Lower leg skin (tissue), 3 donors: Measurements from ENCODE around the gene EIF3F.

ENCODE experiments used
- POLR2A ChIP-seq, 2 donors: fragments of 450-650 bp; IDR thresholded peaks; one replicate each; pipeline ENCODE4 v1.6.1; 2016 to 2017; ENCODE audit warnings: antibody characterized with exemption in 2 of 2, mild to moderate bottlenecking in 1 of 2, moderate library complexity in 1 of 2
- TF ChIP-seq, protein P1 (sequence below), 3 donors: fragments of 450-650 bp; IDR thresholded peaks; one replicate each; pipeline ENCODE4 v1.5.1; 2016; ENCODE audit warnings: antibody characterized with exemption in 3 of 3, mild to moderate bottlenecking in 3 of 3, moderate library complexity in 2 of 3

- TF ChIP-seq, protein P1, sequence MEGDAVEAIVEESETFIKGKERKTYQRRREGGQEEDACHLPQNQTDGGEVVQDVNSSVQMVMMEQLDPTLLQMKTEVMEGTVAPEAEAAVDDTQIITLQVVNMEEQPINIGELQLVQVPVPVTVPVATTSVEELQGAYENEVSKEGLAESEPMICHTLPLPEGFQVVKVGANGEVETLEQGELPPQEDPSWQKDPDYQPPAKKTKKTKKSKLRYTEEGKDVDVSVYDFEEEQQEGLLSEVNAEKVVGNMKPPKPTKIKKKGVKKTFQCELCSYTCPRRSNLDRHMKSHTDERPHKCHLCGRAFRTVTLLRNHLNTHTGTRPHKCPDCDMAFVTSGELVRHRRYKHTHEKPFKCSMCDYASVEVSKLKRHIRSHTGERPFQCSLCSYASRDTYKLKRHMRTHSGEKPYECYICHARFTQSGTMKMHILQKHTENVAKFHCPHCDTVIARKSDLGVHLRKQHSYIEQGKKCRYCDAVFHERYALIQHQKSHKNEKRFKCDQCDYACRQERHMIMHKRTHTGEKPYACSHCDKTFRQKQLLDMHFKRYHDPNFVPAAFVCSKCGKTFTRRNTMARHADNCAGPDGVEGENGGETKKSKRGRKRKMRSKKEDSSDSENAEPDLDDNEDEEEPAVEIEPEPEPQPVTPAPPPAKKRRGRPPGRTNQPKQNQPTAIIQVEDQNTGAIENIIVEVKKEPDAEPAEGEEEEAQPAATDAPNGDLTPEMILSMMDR (IDR thresholded peaks at IDR 0.05) = no peak
- no peak for TF ChIP-seq POLR2A (IDR thresholded peaks at IDR 0.05)
Observed at GRCh38 chr11:8022876-8023275, 35.7 kb downstream of the EIF3F start.
